ENCODE data around the gene TBX6. TPM values are rescaled to one million over a fixed set of nuclear protein-coding genes. Genes with fewer than 3 reads are reported as not detected.
"Not testable (repeated sequence)": the region's sequence is repeated elsewhere in the genome, so short reads cannot be mapped to it uniquely, and the experiment has no call there.

The TBX6 gene
- total RNA-seq, 2 experiments from 2014 or later = 3.6 to 4.7 TPM

GRCh38 chr16:30060346-30060745, 31.4 kb downstream of the TBX6 start:
- no peak overlapping the region for H3K27ac Mint-ChIP-seq
- intact Hi-C loops (cut with micrococcal nuclease) = no loop called here
- CTCF ChIA-PET = no interaction called here
- H3K27me3 Mint-ChIP-seq (ENCODE audit: low read depth) = no peaks in the 10 kb centered on the region
- no peak overlapping the region for H3K4me3 Mint-ChIP-seq
- H3K36me3 Mint-ChIP-seq (ENCODE audit: low read depth) = peaks cover 7% of the 10 kb centered on the region
- DNase-seq = no peak
- H3K9me3 Mint-ChIP-seq = no peaks in the 10 kb centered on the region
- peaks cover 3% of the 10 kb centered on the region for H3K4me1 Mint-ChIP-seq (ENCODE audit: low read depth)

GRCh38 chr16:30054959-30055553, 36.7 kb downstream of the TBX6 start:
- H3K4me1 Mint-ChIP-seq (ENCODE audit: low read depth) = peaks cover 20% of the 10 kb centered on the region
- peak; percentile 67 for DNase-seq
- intact Hi-C loops (cut with micrococcal nuclease) = no loop called here
- peak overlapping the region; percentile 48 for H3K4me3 Mint-ChIP-seq
- H3K36me3 Mint-ChIP-seq (ENCODE audit: low read depth) = no peaks in the 10 kb centered on the region
- H3K9me3 Mint-ChIP-seq = no peaks in the 10 kb centered on the region
- peak overlapping the region; percentile 15 for H3K27ac Mint-ChIP-seq
- H3K27me3 Mint-ChIP-seq (ENCODE audit: low read depth) = no peaks in the 10 kb centered on the region
- CTCF ChIA-PET = interaction anchor here (0.6 to 1.8 kb wide), 20 partner anchors 8 to 388 kb away, joined by 3 to 15 read pairs (median 4); partner anchors contain the start of genes GDPD3 and TBX6

- Mint-ChIP-seq H3K27me3 (ENCODE audit: low read depth) (no peaks in the 10 kb centered on the region), H3K27ac (no peak overlapping the region), H3K36me3 (ENCODE audit: low read depth) (no peaks in the 10 kb centered on the region), H3K4me3 (peak overlapping the region; percentile 48), H3K9me3 (no peaks in the 10 kb centered on the region), H3K4me1 (ENCODE audit: low read depth) (peaks cover 20% of the 10 kb centered on the region)
- CTCF ChIA-PET = interaction anchor here (0.6 to 1.8 kb wide), 15 partner anchors 9 to 387 kb away, joined by 3 to 15 read pairs (median 3); partner anchors contain the start of genes GDPD3 and TBX6
- intact Hi-C loops (cut with micrococcal nuclease) = no loop called here
- DNase-seq = no peak
Measured at GRCh38 chr16:30054451-30054850, 37.3 kb downstream of the TBX6 start.

- DNase-seq = no peak
- H3K27ac Mint-ChIP-seq = no peak overlapping the region
- peaks cover 20% of the 10 kb centered on the region for H3K4me1 Mint-ChIP-seq (ENCODE audit: low read depth)
- no peaks in the 10 kb centered on the region for H3K9me3 Mint-ChIP-seq
- intact Hi-C loops (cut with micrococcal nuclease) = loop anchor here (1.0 to 2.0 kb wide), 3 partner anchors 11 to 69 kb away; partner anchors contain the start of gene MAPK3
- CTCF ChIA-PET = interaction anchor here (0.7 to 1.0 kb wide), 2 partner anchors 21 to 26 kb away, joined by 3 read pairs; no protein-coding TSS in a partner anchor
- H3K27me3 Mint-ChIP-seq (ENCODE audit: low read depth) = no peaks in the 10 kb centered on the region
- H3K36me3 Mint-ChIP-seq (ENCODE audit: low read depth) = no peaks in the 10 kb centered on the region
- H3K4me3 Mint-ChIP-seq = peak overlapping the region; percentile 87
Measured at GRCh38 chr16:30053376-30054015, 38.2 kb downstream of the TBX6 start.

GRCh38 chr16:30052671-30053372, 38.9 kb downstream of the TBX6 start:
- Mint-ChIP-seq H3K27me3 (ENCODE audit: low read depth) (no peaks in the 10 kb centered on the region), H3K9me3 (no peaks in the 10 kb centered on the region), H3K4me1 (ENCODE audit: low read depth) (peaks cover 20% of the 10 kb centered on the region), H3K4me3 (peak overlapping the region; percentile 87), H3K27ac (peak overlapping the region; percentile 48), H3K36me3 (ENCODE audit: low read depth) (no peaks in the 10 kb centered on the region)
- DNase-seq = peak; percentile 95
- intact Hi-C loops (cut with micrococcal nuclease) = loop anchor here (1.0 to 2.0 kb wide), 3 partner anchors 11 to 70 kb away; partner anchors contain the start of gene MAPK3
- CTCF ChIA-PET = interaction anchor here (1.0 kb wide), 2 partner anchors 8 to 20 kb away, joined by 3 to 5 read pairs; no protein-coding TSS in a partner anchor

GRCh38 chr16:30051518-30051917, 40.2 kb downstream of the TBX6 start:
- Mint-ChIP-seq H3K4me3 (peak overlapping the region; percentile 87), H3K27ac (no peak overlapping the region), H3K9me3 (no peaks in the 10 kb centered on the region), H3K27me3 (ENCODE audit: low read depth) (no peaks in the 10 kb centered on the region), H3K4me1 (ENCODE audit: low read depth) (peaks cover 20% of the 10 kb centered on the region), H3K36me3 (ENCODE audit: low read depth) (no peaks in the 10 kb centered on the region)
- CTCF ChIA-PET = interaction anchor here (0.6 to 1.2 kb wide), 3 partner anchors 11 to 135 kb away, joined by 3 to 7 read pairs (median 6); no protein-coding TSS in a partner anchor
- intact Hi-C loops (cut with micrococcal nuclease) = no loop called here
- no peak for DNase-seq

GRCh38 chr16:30049871-30050270, 41.9 kb downstream of the TBX6 start:
- no peak overlapping the region for H3K27ac Mint-ChIP-seq
- no peak overlapping the region for H3K4me3 Mint-ChIP-seq
- CTCF ChIA-PET = interaction anchor here (0.7 to 1.8 kb wide), 3 partner anchors 18 to 271 kb away, joined by 3 to 9 read pairs (median 3); partner anchors contain the start of gene TLCD3B
- no peaks in the 10 kb centered on the region for H3K36me3 Mint-ChIP-seq (ENCODE audit: low read depth)
- DNase-seq = no peak
- H3K4me1 Mint-ChIP-seq (ENCODE audit: low read depth) = peaks cover 15% of the 10 kb centered on the region
- intact Hi-C loops (cut with micrococcal nuclease) = no loop called here
- H3K27me3 Mint-ChIP-seq (ENCODE audit: low read depth) = no peaks in the 10 kb centered on the region
- no peaks in the 10 kb centered on the region for H3K9me3 Mint-ChIP-seq

GRCh38 chr16:30046588-30046987, 45.1 kb downstream of the TBX6 start:
- Mint-ChIP-seq H3K4me1 (ENCODE audit: low read depth) (peaks cover 2% of the 10 kb centered on the region), H3K27me3 (ENCODE audit: low read depth) (no peaks in the 10 kb centered on the region), H3K27ac (no peak overlapping the region), H3K9me3 (no peaks in the 10 kb centered on the region), H3K36me3 (ENCODE audit: low read depth) (no peaks in the 10 kb centered on the region), H3K4me3 (no peak overlapping the region)
- CTCF ChIA-PET = interaction anchor here (2.4 kb wide), 1 partner anchor 14 kb away, joined by 6 read pairs; no protein-coding TSS in a partner anchor
- DNase-seq = no peak
- intact Hi-C loops (cut with micrococcal nuclease) = no loop called here

GRCh38 chr16:30046178-30046577, 45.5 kb downstream of the TBX6 start:
- CTCF ChIA-PET = interaction anchor here (2.4 kb wide), 1 partner anchor 14 kb away, joined by 6 read pairs; no protein-coding TSS in a partner anchor
- Mint-ChIP-seq H3K36me3 (ENCODE audit: low read depth) (no peaks in the 10 kb centered on the region), H3K27me3 (ENCODE audit: low read depth) (no peaks in the 10 kb centered on the region), H3K4me1 (ENCODE audit: low read depth) (no peaks in the 10 kb centered on the region), H3K4me3 (no peak overlapping the region), H3K27ac (no peak overlapping the region), H3K9me3 (no peaks in the 10 kb centered on the region)
- no peak for DNase-seq
- intact Hi-C loops (cut with micrococcal nuclease) = no loop called here

- no peaks in the 10 kb centered on the region for H3K27me3 Mint-ChIP-seq (ENCODE audit: low read depth)
- H3K9me3 Mint-ChIP-seq = no peaks in the 10 kb centered on the region
- no peaks in the 10 kb centered on the region for H3K36me3 Mint-ChIP-seq (ENCODE audit: low read depth)
- no peak for DNase-seq
- H3K4me3 Mint-ChIP-seq = no peak overlapping the region
- CTCF ChIA-PET = interaction anchor here (0.7 to 1.6 kb wide), 5 partner anchors 10 to 360 kb away, joined by 3 to 7 read pairs (median 4); no protein-coding TSS in a partner anchor
- H3K27ac Mint-ChIP-seq = no peak overlapping the region
- intact Hi-C loops (cut with micrococcal nuclease) = no loop called here
- H3K4me1 Mint-ChIP-seq (ENCODE audit: low read depth) = no peaks in the 10 kb centered on the region
Measured at GRCh38 chr16:30041841-30042240, 49.9 kb downstream of the TBX6 start.

- H3K27me3 Mint-ChIP-seq (ENCODE audit: low read depth); H3K36me3 Mint-ChIP-seq (ENCODE audit: low read depth); intact Hi-C loops (cut with micrococcal nuclease); H3K9me3 Mint-ChIP-seq; H3K4me3 Mint-ChIP-seq; H3K27ac Mint-ChIP-seq; H3K4me1 Mint-ChIP-seq (ENCODE audit: low read depth); DNase-seq: not testable (repeated sequence)
- CTCF ChIA-PET = interaction anchor here (0.6 to 1.6 kb wide), 3 partner anchors 9 to 15 kb away, joined by 6 to 7 read pairs (median 6); no protein-coding TSS in a partner anchor
Measured at GRCh38 chr16:30040690-30041089, 51.0 kb downstream of the TBX6 start.

GRCh38 chr16:30040221-30040620, 51.5 kb downstream of the TBX6 start:
- intact Hi-C loops (cut with micrococcal nuclease) = no loop called here
- CTCF ChIA-PET = interaction anchor here (0.8 to 1.6 kb wide), 5 partner anchors 8 to 349 kb away, joined by 3 to 7 read pairs (median 6); no protein-coding TSS in a partner anchor
- Mint-ChIP-seq H3K36me3 (ENCODE audit: low read depth) (no peaks in the 10 kb centered on the region), H3K27ac (no peak overlapping the region), H3K4me3 (no peak overlapping the region), H3K9me3 (no peaks in the 10 kb centered on the region), H3K4me1 (ENCODE audit: low read depth) (no peaks in the 10 kb centered on the region), H3K27me3 (ENCODE audit: low read depth) (peaks cover 2% of the 10 kb centered on the region)
- no peak for DNase-seq
